ENCODE data around the gene SYT1.

DNA sequence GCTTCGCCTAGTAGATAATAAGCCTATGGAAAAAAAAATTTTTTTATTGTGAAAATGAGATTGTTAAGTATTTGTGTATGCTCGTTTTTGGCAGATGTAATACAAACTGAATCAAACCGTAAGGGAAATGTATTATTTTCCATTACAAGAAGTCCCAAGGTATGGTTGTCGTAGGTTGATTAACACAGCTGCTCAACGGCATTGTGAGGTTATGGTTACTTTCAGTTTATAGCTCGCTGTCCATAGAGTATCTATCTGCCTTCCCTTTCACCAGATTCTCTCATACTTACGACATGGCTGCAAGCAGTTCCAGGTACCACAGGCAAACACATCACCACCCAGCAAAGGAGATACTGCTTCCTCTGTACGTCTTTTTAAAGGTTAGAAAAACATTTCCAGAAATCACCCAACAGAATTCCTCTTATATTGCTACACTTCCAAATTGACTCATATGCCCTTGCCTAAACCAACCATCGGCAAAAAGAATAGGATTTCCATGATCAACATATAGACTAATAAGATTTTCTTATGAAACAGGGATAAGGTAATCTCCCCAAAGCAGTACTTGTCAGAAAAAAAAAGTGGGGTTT, 338.6 kb downstream of the SYT1 start:
- TF ChIP-seq ZC3H10 (CRISPR knock-in tag; IDR thresholded peaks at IDR 0.05) (no peak), TOX (CRISPR knock-in tag; IDR thresholded peaks at IDR 0.05; ENCODE audit: borderline replicate concordance) (no peak), ZFP3 (CRISPR knock-in tag; IDR thresholded peaks at IDR 0.05) (no peak), OSR1 (CRISPR knock-in tag; IDR thresholded peaks at IDR 0.05) (no peak), ARNTL (CRISPR knock-in tag; IDR thresholded peaks at IDR 0.05; ENCODE audit: borderline replicate concordance, low read depth) (no peak), ZNF565 (CRISPR knock-in tag; conservative IDR thresholded peaks at IDR 0.05; ENCODE audit: low read depth) (no peak)
- TF ChIP-seq, protein P1, sequence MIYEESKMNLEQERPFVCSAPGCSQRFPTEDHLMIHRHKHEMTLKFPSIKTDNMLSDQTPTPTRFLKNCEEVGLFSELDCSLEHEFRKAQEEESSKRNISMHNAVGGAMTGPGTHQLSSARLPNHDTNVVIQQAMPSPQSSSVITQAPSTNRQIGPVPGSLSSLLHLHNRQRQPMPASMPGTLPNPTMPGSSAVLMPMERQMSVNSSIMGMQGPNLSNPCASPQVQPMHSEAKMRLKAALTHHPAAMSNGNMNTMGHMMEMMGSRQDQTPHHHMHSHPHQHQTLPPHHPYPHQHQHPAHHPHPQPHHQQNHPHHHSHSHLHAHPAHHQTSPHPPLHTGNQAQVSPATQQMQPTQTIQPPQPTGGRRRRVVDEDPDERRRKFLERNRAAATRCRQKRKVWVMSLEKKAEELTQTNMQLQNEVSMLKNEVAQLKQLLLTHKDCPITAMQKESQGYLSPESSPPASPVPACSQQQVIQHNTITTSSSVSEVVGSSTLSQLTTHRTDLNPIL (CRISPR knock-in tag; IDR thresholded peaks at IDR 0.05; ENCODE audit: low read depth), result no peak
- TF ChIP-seq, protein P2, sequence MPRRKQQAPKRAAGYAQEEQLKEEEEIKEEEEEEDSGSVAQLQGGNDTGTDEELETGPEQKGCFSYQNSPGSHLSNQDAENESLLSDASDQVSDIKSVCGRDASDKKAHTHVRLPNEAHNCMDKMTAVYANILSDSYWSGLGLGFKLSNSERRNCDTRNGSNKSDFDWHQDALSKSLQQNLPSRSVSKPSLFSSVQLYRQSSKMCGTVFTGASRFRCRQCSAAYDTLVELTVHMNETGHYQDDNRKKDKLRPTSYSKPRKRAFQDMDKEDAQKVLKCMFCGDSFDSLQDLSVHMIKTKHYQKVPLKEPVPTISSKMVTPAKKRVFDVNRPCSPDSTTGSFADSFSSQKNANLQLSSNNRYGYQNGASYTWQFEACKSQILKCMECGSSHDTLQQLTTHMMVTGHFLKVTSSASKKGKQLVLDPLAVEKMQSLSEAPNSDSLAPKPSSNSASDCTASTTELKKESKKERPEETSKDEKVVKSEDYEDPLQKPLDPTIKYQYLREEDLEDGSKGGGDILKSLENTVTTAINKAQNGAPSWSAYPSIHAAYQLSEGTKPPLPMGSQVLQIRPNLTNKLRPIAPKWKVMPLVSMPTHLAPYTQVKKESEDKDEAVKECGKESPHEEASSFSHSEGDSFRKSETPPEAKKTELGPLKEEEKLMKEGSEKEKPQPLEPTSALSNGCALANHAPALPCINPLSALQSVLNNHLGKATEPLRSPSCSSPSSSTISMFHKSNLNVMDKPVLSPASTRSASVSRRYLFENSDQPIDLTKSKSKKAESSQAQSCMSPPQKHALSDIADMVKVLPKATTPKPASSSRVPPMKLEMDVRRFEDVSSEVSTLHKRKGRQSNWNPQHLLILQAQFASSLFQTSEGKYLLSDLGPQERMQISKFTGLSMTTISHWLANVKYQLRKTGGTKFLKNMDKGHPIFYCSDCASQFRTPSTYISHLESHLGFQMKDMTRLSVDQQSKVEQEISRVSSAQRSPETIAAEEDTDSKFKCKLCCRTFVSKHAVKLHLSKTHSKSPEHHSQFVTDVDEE (CRISPR knock-in tag; IDR thresholded peaks at IDR 0.05), result no peak

Data from SK-N-SH treated with all-trans-retinoic acid at 6 μM for 48 hours (cell line).